Activated naive CD4-positive, alpha-beta T cell treated with anti-CD3 and anti-CD28 coated beads for 36 hours (primary cell): ENCODE measurements around the gene TAF11L13. TPM values are rescaled to one million over a fixed set of nuclear protein-coding genes. Genes with fewer than 3 reads are reported as not detected.

ENCODE experiments used
- total RNA-seq, 2 experiments: library from RNA; stranded (reverse); gene quantifications; one replicate each; pipeline ENCODE4 v1.2.3, GENCODE V29; 2021

TAF11L13 gene
- total RNA-seq, 2 experiments from 2014 or later, result not detected

Other genes starting within 250 kb of the TAF11L13 start
- not detected for gene TAF11L2, start 133.9 kb upstream of the TAF11L13 start, total RNA-seq
- not detected for gene TAF11L3, start 113.7 kb upstream of the TAF11L13 start, total RNA-seq
- gene TAF11L4, start 110.3 kb upstream of the TAF11L13 start, total RNA-seq, result not detected
- not detected for gene TAF11L5, start 106.9 kb upstream of the TAF11L13 start, total RNA-seq
- gene TAF11L6, start 103.4 kb upstream of the TAF11L13 start, total RNA-seq, result not detected
- gene TAF11L7, start 46.3 kb upstream of the TAF11L13 start, total RNA-seq, result not detected
- gene TAF11L8, start 41.1 kb upstream of the TAF11L13 start, total RNA-seq, result not detected
- not detected for gene TAF11L9, start 37.7 kb upstream of the TAF11L13 start, total RNA-seq
- not detected for gene TAF11L10, start 34.3 kb upstream of the TAF11L13 start, total RNA-seq
- not detected for gene TAF11L11, start 27.9 kb upstream of the TAF11L13 start, total RNA-seq
- not detected for gene TAF11L12, start 21.7 kb upstream of the TAF11L13 start, total RNA-seq
- gene TAF11L14, start 2.4 kb downstream of the TAF11L13 start, total RNA-seq, result not detected